ENCODE data around the gene CYTH3. TPM values are rescaled to one million over a fixed set of nuclear protein-coding genes. Genes with fewer than 3 reads are reported as not detected.
"Not testable (repeated sequence)": the region's sequence is repeated elsewhere in the genome, so short reads cannot be mapped to it uniquely, and the experiment has no call there.

Gene CYTH3
- polyA plus RNA-seq, 1 donor = 30.9 TPM

GRCh38 chr7:6305330-6305729 lies 32.9 kb upstream of the CYTH3 start:
- no CpG with 5 or more reads among the region's 2 CpGs for WGBS (ENCODE audit: insufficient coverage, low lambda C conversion rate)

GRCh38 chr7:6301446-6301845 lies 29.0 kb upstream of the CYTH3 start:
- not testable (repeated sequence) for DNase-seq

More at GRCh38 chr7:6305330-6305729, 32.9 kb upstream of the CYTH3 start:
- Histone ChIP-seq H3K4me1 (ENCODE audit: control insufficient read depth, insufficient read depth, low read length) (no peaks in the 10 kb centered on the region), H3K36me3 (ENCODE audit: control insufficient read depth, insufficient read depth, low read length) (no peaks in the 10 kb centered on the region), H3K4me3 (ENCODE audit: low read length) (no peak overlapping the region), H3K27me3 (ENCODE audit: control insufficient read depth, insufficient read depth, low read length) (no peaks in the 10 kb centered on the region), H3K27ac (ENCODE audit: low read length) (no peak overlapping the region), H3K9me3 (ENCODE audit: control insufficient read depth, low read depth, low read length) (no peaks in the 10 kb centered on the region)
- DNase-seq = no peak

GRCh38 chr7:6299774-6300173 lies 27.4 kb upstream of the CYTH3 start:
- DNase-seq = no peak
- no peaks in the 10 kb centered on the region for H3K36me3 ChIP-seq (ENCODE audit: control insufficient read depth, insufficient read depth, low read length)
- H3K27ac ChIP-seq (ENCODE audit: low read length) = no peak overlapping the region
- H3K27me3 ChIP-seq (ENCODE audit: control insufficient read depth, insufficient read depth, low read length) = no peaks in the 10 kb centered on the region
- 100% methylated on average over 1 of the region's 4 CpGs for WGBS (ENCODE audit: insufficient coverage, low lambda C conversion rate)
- no peaks in the 10 kb centered on the region for H3K4me1 ChIP-seq (ENCODE audit: control insufficient read depth, insufficient read depth, low read length)
- H3K9me3 ChIP-seq (ENCODE audit: control insufficient read depth, low read depth, low read length) = no peaks in the 10 kb centered on the region
- no peak overlapping the region for H3K4me3 ChIP-seq (ENCODE audit: low read length)

More at GRCh38 chr7:6301446-6301845, 29.0 kb upstream of the CYTH3 start:
- no CpG with 5 or more reads among the region's 4 CpGs for WGBS (ENCODE audit: insufficient coverage, low lambda C conversion rate)
- not testable (repeated sequence) for H3K27me3 ChIP-seq (ENCODE audit: control insufficient read depth, insufficient read depth, low read length); H3K36me3 ChIP-seq (ENCODE audit: control insufficient read depth, insufficient read depth, low read length); H3K27ac ChIP-seq (ENCODE audit: low read length); H3K9me3 ChIP-seq (ENCODE audit: control insufficient read depth, low read depth, low read length); H3K4me1 ChIP-seq (ENCODE audit: control insufficient read depth, insufficient read depth, low read length); H3K4me3 ChIP-seq (ENCODE audit: low read length)

- DNase-seq = no peak
- Histone ChIP-seq H3K27ac (ENCODE audit: low read length) (no peak overlapping the region), H3K9me3 (ENCODE audit: control insufficient read depth, low read depth, low read length) (no peaks in the 10 kb centered on the region), H3K27me3 (ENCODE audit: control insufficient read depth, insufficient read depth, low read length) (no peaks in the 10 kb centered on the region), H3K36me3 (ENCODE audit: control insufficient read depth, insufficient read depth, low read length) (no peaks in the 10 kb centered on the region), H3K4me1 (ENCODE audit: control insufficient read depth, insufficient read depth, low read length) (no peaks in the 10 kb centered on the region), H3K4me3 (ENCODE audit: low read length) (no peak overlapping the region)
- no CpG with 5 or more reads among the region's 6 CpGs for WGBS (ENCODE audit: insufficient coverage, low lambda C conversion rate)
Observed at GRCh38 chr7:6294839-6295238, 22.4 kb upstream of the CYTH3 start.

GRCh38 chr7:6293202-6293601 lies 20.8 kb upstream of the CYTH3 start:
- Histone ChIP-seq H3K4me1 (ENCODE audit: control insufficient read depth, insufficient read depth, low read length) (no peaks in the 10 kb centered on the region), H3K27me3 (ENCODE audit: control insufficient read depth, insufficient read depth, low read length) (no peaks in the 10 kb centered on the region), H3K9me3 (ENCODE audit: control insufficient read depth, low read depth, low read length) (no peaks in the 10 kb centered on the region), H3K36me3 (ENCODE audit: control insufficient read depth, insufficient read depth, low read length) (no peaks in the 10 kb centered on the region), H3K4me3 (ENCODE audit: low read length) (no peak overlapping the region), H3K27ac (ENCODE audit: low read length) (no peak overlapping the region)
- no peak for DNase-seq
- 100% methylated on average over 1 of the region's 3 CpGs for WGBS (ENCODE audit: insufficient coverage, low lambda C conversion rate)

- WGBS (ENCODE audit: insufficient coverage, low lambda C conversion rate) = no CpG with 5 or more reads among the region's 12 CpGs
- not testable (repeated sequence) for H3K27me3 ChIP-seq (ENCODE audit: control insufficient read depth, insufficient read depth, low read length); H3K36me3 ChIP-seq (ENCODE audit: control insufficient read depth, insufficient read depth, low read length); H3K9me3 ChIP-seq (ENCODE audit: control insufficient read depth, low read depth, low read length); H3K4me3 ChIP-seq (ENCODE audit: low read length); H3K4me1 ChIP-seq (ENCODE audit: control insufficient read depth, insufficient read depth, low read length); H3K27ac ChIP-seq (ENCODE audit: low read length); DNase-seq
Observed at GRCh38 chr7:6291941-6292340, 19.5 kb upstream of the CYTH3 start.

- Histone ChIP-seq H3K27ac (ENCODE audit: low read length) (no peak overlapping the region), H3K4me1 (ENCODE audit: control insufficient read depth, insufficient read depth, low read length) (no peaks in the 10 kb centered on the region), H3K9me3 (ENCODE audit: control insufficient read depth, low read depth, low read length) (no peaks in the 10 kb centered on the region), H3K36me3 (ENCODE audit: control insufficient read depth, insufficient read depth, low read length) (no peaks in the 10 kb centered on the region), H3K27me3 (ENCODE audit: control insufficient read depth, insufficient read depth, low read length) (no peaks in the 10 kb centered on the region), H3K4me3 (ENCODE audit: low read length) (no peak overlapping the region)
- no CpG with 5 or more reads among the region's 5 CpGs for WGBS (ENCODE audit: insufficient coverage, low lambda C conversion rate)
- no peak for DNase-seq
Observed at GRCh38 chr7:6291531-6291930, 19.1 kb upstream of the CYTH3 start.

GRCh38 chr7:6290319-6290741 lies 17.9 kb upstream of the CYTH3 start:
- H3K4me3 ChIP-seq (ENCODE audit: low read length) = no peak overlapping the region
- no peaks in the 10 kb centered on the region for H3K36me3 ChIP-seq (ENCODE audit: control insufficient read depth, insufficient read depth, low read length)
- H3K4me1 ChIP-seq (ENCODE audit: control insufficient read depth, insufficient read depth, low read length) = no peaks in the 10 kb centered on the region
- no peaks in the 10 kb centered on the region for H3K27me3 ChIP-seq (ENCODE audit: control insufficient read depth, insufficient read depth, low read length)
- no CpG with 5 or more reads among the region's 9 CpGs for WGBS (ENCODE audit: insufficient coverage, low lambda C conversion rate)
- DNase-seq = no peak
- H3K9me3 ChIP-seq (ENCODE audit: control insufficient read depth, low read depth, low read length) = no peaks in the 10 kb centered on the region
- H3K27ac ChIP-seq (ENCODE audit: low read length) = no peak overlapping the region

GRCh38 chr7:6288270-6288860 lies 15.9 kb upstream of the CYTH3 start:
- H3K27me3 ChIP-seq (ENCODE audit: control insufficient read depth, insufficient read depth, low read length) = no peaks in the 10 kb centered on the region
- H3K9me3 ChIP-seq (ENCODE audit: control insufficient read depth, low read depth, low read length) = no peaks in the 10 kb centered on the region
- H3K4me1 ChIP-seq (ENCODE audit: control insufficient read depth, insufficient read depth, low read length) = no peaks in the 10 kb centered on the region
- no peak overlapping the region for H3K4me3 ChIP-seq (ENCODE audit: low read length)
- no CpG with 5 or more reads among the region's 2 CpGs for WGBS (ENCODE audit: insufficient coverage, low lambda C conversion rate)
- DNase-seq = no peak
- H3K36me3 ChIP-seq (ENCODE audit: control insufficient read depth, insufficient read depth, low read length) = no peaks in the 10 kb centered on the region
- H3K27ac ChIP-seq (ENCODE audit: low read length) = no peak overlapping the region

- no peaks in the 10 kb centered on the region for H3K4me1 ChIP-seq (ENCODE audit: control insufficient read depth, insufficient read depth, low read length)
- no peak overlapping the region for H3K4me3 ChIP-seq (ENCODE audit: low read length)
- no peaks in the 10 kb centered on the region for H3K27me3 ChIP-seq (ENCODE audit: control insufficient read depth, insufficient read depth, low read length)
- no CpG with 5 or more reads among the region's 8 CpGs for WGBS (ENCODE audit: insufficient coverage, low lambda C conversion rate)
- H3K9me3 ChIP-seq (ENCODE audit: control insufficient read depth, low read depth, low read length) = no peaks in the 10 kb centered on the region
- H3K27ac ChIP-seq (ENCODE audit: low read length) = no peak overlapping the region
- DNase-seq = no peak
- H3K36me3 ChIP-seq (ENCODE audit: control insufficient read depth, insufficient read depth, low read length) = no peaks in the 10 kb centered on the region
Observed at GRCh38 chr7:6286486-6286885, 14.1 kb upstream of the CYTH3 start.
